ENCODE measurements around the gene ZCCHC7. TPM values are rescaled to one million over a fixed set of nuclear protein-coding genes. Genes with fewer than 3 reads are reported as not detected.
"Not testable (repeated sequence)": the region's sequence is repeated elsewhere in the genome, so short reads cannot be mapped to it uniquely, and the experiment has no call there.

The ZCCHC7 gene
- total and polyA plus RNA-seq, 2 donors (not counting 3 experiments of a cell fraction or from before 2014, with no cell fraction given) = 7.4 to 14.8 TPM

DNA sequence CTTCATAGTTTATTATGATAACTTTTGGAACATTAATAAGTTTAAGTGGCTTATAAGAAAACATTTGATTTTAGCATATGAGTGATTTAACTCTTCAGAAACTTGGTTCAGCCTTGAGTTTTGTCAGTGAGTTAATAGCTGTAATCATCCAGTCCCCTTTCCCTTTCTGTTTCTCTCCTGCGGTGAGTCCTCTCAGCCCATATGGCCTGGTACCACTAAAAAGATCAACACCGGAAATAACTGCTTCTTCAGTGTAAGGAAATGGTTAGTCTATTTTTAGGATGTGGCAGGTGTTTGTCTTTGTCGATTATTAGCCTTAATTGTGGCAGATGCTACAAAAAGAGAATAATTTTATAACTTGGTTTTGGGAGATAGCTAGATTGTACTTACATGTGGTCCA, 181.9 kb downstream of the ZCCHC7 start:
- ChIA-PET CTCF (interaction anchor here (2.9 kb wide), 1 partner anchor 8 kb away, joined by 12 read pairs; no protein-coding TSS in a partner anchor), POLR2A (no interaction called here)
- Histone ChIP-seq H4K20me1 (replicated peaks; ENCODE audit: control insufficient read depth, extremely low read depth, insufficient read depth, low read length) (peaks cover 2% of the 10 kb centered on the region), H3K27me3 (ENCODE audit: control insufficient read depth in 2 of 2, insufficient read depth in 2 of 2, low read length in 2 of 2) (no peaks in the 10 kb centered on the region), H3K4me2 (ENCODE audit: insufficient read depth, low read length) (no peak overlapping the region), H3K27ac (ENCODE audit: insufficient read depth, low read depth, low read length) (no peak overlapping the region), H3K36me3 (ENCODE audit: control insufficient read depth in 2 of 2, extremely low read depth in 1 of 2, insufficient read depth in 2 of 2, low read length in 2 of 2) (peaks cover 0 to 3% of the 10 kb centered on the region in 2 experiments), H3K9ac (replicated peaks; ENCODE audit: extremely low read depth, insufficient read depth, low read length) (no peak overlapping the region), H3K79me2 (ENCODE audit: control insufficient read depth, insufficient read depth, low read length) (no peaks in the 10 kb centered on the region), H3K4me3 (replicated peaks in 1 of 3; ENCODE audit: insufficient read depth in 1 of 3, low read depth in 1 of 3, low read length in 3 of 3) (no peak overlapping the region), H3K9me3 (replicated peaks; ENCODE audit: control insufficient read depth, insufficient read depth, low read length) (no peaks in the 10 kb centered on the region), H3K4me1 (ENCODE audit: control insufficient read depth, extremely low read depth, insufficient read depth, low read length) (no peaks in the 10 kb centered on the region), H2AFZ (ENCODE audit: low read depth, low read length) (no peak overlapping the region), H3K9me1 (replicated peaks; ENCODE audit: control insufficient read depth, extremely low read depth, insufficient read depth, low read length) (no peaks in the 10 kb centered on the region)
- FAIRE-seq (no peak), DNase-seq (ENCODE audit: low read depth, low spot score) (no peak)
- dilution Hi-C loops (cut with MboI; ENCODE audit: extremely low pct_ligation_motif_present, low sequenced_read_pairs) = no loop called here
- TF ChIP-seq MYC (IDR thresholded peaks at IDR 0.05; ENCODE audit: low read depth, low read length) = no peak
- TF ChIP-seq POLR2A (IDR thresholded peaks at IDR 0.05; ENCODE audit: low read depth, low read length) = no peak
- no peak for TF ChIP-seq FOS (IDR thresholded peaks at IDR 0.05; ENCODE audit: borderline replicate concordance, insufficient read depth, low read length)
- TF ChIP-seq JUN (IDR thresholded peaks at IDR 0.05; ENCODE audit: borderline replicate concordance, insufficient read depth, insufficient read length, low read depth) = no peak
- TF ChIP-seq POLR2AphosphoS5 (IDR thresholded peaks at IDR 0.05; ENCODE audit: insufficient read depth, low read depth, low read length) = no peak
- no peak for TF ChIP-seq GATA2 (IDR thresholded peaks at IDR 0.05; ENCODE audit: insufficient read depth, insufficient read length, low read depth, low read length)
- no peak for TF ChIP-seq EZH2 (IDR thresholded peaks at IDR 0.05; ENCODE audit: borderline replicate concordance, low read depth, low read length, severe bottlenecking)
- TF ChIP-seq, protein P1, sequence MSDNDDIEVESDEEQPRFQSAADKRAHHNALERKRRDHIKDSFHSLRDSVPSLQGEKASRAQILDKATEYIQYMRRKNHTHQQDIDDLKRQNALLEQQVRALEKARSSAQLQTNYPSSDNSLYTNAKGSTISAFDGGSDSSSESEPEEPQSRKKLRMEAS (IDR thresholded peaks at IDR 0.05; ENCODE audit: insufficient read depth, insufficient read length) = no peak
- TF ChIP-seq, protein P2, sequence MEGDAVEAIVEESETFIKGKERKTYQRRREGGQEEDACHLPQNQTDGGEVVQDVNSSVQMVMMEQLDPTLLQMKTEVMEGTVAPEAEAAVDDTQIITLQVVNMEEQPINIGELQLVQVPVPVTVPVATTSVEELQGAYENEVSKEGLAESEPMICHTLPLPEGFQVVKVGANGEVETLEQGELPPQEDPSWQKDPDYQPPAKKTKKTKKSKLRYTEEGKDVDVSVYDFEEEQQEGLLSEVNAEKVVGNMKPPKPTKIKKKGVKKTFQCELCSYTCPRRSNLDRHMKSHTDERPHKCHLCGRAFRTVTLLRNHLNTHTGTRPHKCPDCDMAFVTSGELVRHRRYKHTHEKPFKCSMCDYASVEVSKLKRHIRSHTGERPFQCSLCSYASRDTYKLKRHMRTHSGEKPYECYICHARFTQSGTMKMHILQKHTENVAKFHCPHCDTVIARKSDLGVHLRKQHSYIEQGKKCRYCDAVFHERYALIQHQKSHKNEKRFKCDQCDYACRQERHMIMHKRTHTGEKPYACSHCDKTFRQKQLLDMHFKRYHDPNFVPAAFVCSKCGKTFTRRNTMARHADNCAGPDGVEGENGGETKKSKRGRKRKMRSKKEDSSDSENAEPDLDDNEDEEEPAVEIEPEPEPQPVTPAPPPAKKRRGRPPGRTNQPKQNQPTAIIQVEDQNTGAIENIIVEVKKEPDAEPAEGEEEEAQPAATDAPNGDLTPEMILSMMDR (IDR thresholded peaks at IDR 0.05; ENCODE audit: extremely low read depth in 1 of 2, insufficient read depth in 1 of 2, low read depth in 1 of 2, low read length in 2 of 2) = no peak
- no TSS peak for BruUV-seq (replicated peaks)
- intact Hi-C loops (cut with micrococcal nuclease) = no loop called here

DNA sequence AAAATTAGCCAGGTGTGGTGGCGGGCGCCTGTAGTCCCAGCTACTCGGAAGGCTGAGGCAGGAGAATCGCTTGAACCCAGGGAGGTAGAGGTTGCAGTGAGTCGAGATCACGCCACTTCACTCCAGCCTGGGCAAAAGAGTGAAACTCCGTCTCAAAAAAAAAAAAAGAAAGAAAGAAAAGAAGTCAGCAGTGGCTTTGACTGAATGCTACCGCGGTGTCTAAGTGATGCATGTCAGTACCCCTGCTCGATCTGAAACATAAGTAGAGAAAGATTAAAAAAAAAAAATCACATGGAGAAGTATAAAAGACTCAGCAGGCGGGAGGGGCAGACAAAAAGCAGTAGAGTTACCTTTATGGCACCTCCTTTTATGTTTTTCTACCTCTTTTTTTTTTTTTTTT, 182.9 kb downstream of the ZCCHC7 start:
- H4K20me1 ChIP-seq (replicated peaks; ENCODE audit: control insufficient read depth, extremely low read depth, insufficient read depth, low read length); H3K4me3 ChIP-seq (replicated peaks in 1 of 3; ENCODE audit: insufficient read depth in 1 of 3, low read depth in 1 of 3, low read length in 3 of 3); H3K27ac ChIP-seq (ENCODE audit: insufficient read depth, low read depth, low read length); H3K9me3 ChIP-seq (replicated peaks; ENCODE audit: control insufficient read depth, insufficient read depth, low read length); BruUV-seq (replicated peaks); H3K79me2 ChIP-seq (ENCODE audit: control insufficient read depth, insufficient read depth, low read length); H3K4me1 ChIP-seq (ENCODE audit: control insufficient read depth, extremely low read depth, insufficient read depth, low read length); H3K36me3 ChIP-seq (ENCODE audit: control insufficient read depth in 2 of 2, extremely low read depth in 1 of 2, insufficient read depth in 2 of 2, low read length in 2 of 2); H3K9ac ChIP-seq (replicated peaks; ENCODE audit: extremely low read depth, insufficient read depth, low read length); dilution Hi-C loops (cut with MboI; ENCODE audit: extremely low pct_ligation_motif_present, low sequenced_read_pairs); H3K4me2 ChIP-seq (ENCODE audit: insufficient read depth, low read length); DNase-seq (ENCODE audit: low read depth, low spot score); H2AFZ ChIP-seq (ENCODE audit: low read depth, low read length); FAIRE-seq; H3K9me1 ChIP-seq (replicated peaks; ENCODE audit: control insufficient read depth, extremely low read depth, insufficient read depth, low read length); H3K27me3 ChIP-seq (ENCODE audit: control insufficient read depth in 2 of 2, insufficient read depth in 2 of 2, low read length in 2 of 2); intact Hi-C loops (cut with micrococcal nuclease); POLR2A ChIA-PET: not testable (repeated sequence)
- CTCF ChIA-PET = interaction anchor here (0.7 kb wide), 1 partner anchor 1292 kb away, joined by 3 read pairs; no protein-coding TSS in a partner anchor
